GM18870 (cell line): ENCODE measurements around the gene KDM5C.

Experiments used
- ATAC-seq: cut with Tn5 transposase; IDR thresholded peaks from one replicate; pipeline ENCODE4 v1.9.1; 2021; ENCODE audit warnings: moderate library complexity; ENCODE audit not compliant: unreplicated experiment

Gene KDM5C

DNA sequence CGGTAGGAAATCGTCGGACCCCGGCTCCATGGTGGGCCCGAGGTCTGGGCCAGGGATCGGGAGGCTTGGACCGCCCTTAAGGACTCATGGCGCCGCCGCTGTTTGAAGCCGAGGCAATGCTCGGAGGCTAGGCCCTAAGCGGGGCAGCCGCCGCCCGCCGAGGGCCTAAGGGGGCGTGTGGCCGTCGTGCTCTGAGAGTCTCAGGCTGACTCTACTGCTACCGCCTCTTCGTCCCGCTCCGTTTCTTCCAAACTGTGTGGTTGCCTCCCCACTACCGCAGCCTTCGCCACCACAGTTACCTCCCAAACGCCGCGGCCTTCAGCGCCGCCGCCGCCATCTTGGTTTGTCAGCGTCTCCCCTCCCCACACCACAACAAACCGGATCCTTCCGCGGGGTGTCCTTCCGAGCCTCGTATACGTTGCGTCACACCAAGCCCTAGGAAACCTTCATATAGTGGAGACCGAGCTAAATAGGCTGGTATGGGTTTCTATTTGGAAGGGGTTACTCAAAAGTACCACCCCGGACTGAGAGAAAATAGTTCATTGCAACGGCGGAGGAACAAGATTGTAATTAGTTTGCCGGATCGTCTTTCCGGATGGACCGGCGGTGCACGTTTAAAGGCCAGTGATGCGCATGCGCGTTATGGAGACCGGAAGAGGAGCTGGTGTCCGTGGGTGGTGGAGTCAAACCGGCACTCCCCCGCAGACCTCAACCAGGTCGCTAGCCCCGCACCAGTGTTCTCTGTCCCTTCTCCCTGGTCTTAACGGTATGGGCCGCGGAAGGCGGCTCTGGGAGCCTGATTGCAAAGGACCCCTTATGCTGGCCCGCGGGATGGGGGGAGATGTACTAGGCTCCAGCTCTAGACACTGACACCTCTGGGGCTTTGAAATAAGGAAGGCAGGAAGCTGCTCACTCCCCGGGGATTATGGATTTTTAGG lies at the start of gene KDM5C:
Gene KDM5C (minus strand): TSS at position 348 of the 938 bp plus-strand sequence. CDS start 318 bp downstream, at position 30.
- peak; percentile 64 for ATAC-seq

DNA sequence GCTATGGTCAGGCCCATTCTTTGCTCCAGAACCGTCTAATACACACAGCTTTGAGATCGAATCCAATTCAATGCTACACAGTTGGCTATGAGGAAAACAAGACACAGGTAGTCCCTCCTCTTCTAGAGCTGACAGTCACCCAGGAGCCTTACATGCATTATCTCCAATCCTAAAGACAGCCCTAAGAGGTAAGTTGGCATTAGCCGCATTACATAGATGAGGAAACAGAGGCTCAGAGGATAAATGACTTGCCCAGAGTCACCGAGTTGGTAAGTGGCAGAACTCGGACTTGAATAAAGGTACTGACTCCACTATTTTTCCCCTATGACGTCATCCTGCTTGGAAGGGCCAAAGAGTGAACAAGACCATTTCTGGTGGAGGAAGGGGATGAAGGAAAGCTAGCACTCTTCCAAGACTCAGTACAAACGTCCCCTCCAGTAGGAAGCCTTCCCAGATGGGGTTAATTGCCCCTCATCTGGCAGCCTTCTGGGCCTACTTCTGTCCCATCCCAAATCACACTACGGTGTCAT lies 47.9 kb upstream of the KDM5C start:
- no peak for ATAC-seq

DNA sequence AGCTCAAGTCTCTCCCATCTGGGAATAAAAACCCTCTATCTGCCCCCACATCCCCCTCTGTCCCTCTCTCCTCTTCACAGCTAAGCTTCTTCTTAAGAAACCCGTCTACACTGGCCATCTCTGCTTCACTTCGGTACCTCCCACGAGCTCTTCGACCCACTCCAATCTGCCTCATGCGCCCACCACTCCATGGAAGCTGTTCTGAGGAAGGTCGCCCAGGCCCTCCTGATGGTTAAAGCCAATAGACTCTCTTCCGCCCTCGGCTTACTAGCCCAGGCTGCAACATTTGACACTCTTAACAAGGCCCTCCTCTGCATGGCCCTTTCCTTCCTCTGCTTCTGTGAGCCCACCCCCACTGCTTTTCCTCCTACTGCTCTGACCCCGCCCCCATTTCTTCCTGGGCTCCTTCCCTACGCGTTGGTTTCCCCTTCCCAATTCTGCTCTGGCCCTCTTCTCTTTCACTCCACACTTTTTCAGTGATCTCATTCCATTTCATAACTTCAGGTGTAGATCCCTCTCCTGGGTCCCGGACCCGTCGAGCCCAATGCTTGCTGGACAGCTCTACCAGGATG lies 44.6 kb upstream of the KDM5C start:
- ATAC-seq, result no peak

DNA sequence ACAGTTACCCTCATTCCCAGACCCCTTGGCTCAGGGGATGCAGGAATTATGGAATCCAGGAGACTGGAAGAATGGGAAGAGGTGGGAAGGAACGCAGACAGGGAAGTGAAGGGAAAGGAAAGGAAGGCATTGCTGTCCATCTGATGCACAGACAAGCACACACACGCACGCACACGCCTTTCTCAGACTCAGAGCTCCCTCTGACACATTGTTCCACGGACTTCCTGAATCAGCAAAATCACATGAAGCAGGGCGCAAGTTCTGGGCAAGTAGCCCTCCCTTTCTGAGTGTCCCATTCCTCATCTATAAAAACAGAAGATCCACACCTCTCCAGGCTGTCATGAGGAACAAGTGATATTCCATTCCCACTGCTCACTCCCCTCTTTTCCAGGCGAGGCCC lies 43.2 kb upstream of the KDM5C start:
- ATAC-seq, result no peak

DNA sequence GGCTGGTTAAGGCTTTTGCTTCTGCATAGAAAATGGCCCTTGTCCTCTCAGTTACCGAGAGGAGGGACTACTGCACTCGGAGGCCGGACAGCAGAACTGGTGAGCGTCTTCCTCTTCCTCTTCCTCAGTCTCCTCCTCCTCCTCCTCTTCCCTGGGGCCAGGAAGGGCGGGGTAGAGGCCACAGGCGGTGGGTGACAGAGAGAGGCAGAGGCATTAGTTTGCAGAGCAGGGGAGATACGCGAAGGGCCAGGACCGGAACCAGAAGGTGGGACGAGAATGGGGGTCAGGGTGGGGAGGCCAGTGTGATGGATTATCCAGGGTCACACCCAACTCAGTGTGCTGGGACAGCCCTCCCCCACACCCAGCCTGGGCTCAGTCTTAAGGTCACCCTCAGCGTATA lies 41.9 kb upstream of the KDM5C start:
- no peak for ATAC-seq

DNA sequence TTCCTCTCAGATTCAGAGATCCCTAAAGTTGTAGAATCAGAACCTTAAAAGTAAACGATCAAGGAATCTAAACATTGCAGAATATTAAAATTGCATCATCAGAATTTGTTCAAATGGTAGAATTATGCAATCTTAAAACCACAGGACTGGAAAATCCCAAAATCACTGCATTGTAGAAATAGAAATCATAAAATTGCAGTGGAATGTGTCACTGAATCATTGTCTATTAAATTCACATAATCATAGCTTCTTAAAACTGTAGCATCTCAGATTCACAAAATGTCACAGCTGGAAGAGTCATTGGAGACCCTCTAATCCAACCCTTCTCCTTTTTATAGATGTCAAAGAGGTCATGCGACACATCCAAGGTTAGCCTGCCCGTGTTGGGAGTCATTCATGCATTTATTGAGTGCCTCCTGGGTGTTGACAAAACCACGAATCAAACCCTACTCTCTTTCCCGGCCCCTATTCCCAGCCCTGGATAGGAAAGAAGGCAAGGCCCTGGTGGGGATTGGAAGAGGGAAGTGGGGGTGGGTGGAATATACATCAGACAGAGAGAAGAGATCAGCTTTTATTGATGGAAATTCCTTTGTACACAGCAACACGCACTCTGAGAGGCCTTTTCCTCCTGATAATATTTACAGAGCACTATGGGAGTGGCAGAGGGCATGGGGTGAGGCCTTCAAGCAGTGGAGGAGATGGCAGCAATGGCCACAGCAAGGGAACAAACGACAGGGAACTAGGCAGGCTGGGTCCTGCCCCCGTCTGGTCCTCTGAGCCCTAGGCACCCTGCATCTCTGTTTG lies 41.0 kb upstream of the KDM5C start:
- no peak for ATAC-seq

DNA sequence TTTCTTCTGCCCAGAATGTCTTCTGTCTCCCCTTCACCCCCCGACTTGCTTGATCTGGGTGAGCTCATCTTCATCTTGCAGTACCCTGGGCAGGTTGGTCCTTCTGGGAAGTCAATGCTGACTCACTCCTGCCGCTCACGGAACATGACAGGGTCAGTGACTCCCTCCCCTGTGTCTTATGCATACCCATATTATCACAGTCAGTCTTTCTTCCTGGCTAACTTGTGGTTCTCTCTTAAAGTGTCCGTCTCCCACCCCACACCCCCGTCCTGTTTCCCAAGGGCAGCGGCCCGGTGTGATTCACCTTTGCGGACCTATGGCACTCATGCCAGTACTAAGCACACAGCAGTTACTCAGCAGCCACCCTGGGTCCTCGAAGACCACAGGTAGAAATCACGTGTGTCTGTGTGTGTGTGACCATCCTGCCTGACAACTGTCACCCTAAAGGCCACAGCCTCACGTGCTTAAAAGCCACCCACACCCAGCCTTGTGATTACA lies 38.6 kb upstream of the KDM5C start:
- ATAC-seq, result no peak

DNA sequence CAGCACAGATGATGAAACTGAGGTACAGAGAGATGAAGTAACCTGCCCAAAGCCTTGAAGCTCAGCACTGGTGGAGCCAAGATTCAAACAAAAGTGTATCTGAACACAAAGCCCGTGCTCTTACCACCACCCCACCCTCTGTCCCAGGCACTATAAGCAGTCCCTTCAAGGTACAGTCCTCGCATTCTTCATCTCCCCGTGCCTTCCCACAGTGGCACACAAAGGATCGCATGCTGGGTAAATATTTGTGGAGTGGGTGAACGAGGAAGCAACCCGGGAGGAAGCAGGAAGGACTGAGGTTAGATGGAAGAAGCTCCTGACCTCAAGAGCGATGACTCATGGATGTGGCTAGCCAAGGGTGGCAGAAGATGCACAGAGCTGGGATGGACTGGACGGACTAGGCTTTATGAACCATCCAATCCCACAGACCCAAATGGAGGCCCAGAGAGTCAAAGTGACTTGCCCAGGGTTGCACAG lies 37.9 kb upstream of the KDM5C start:
- ATAC-seq, result no peak

DNA sequence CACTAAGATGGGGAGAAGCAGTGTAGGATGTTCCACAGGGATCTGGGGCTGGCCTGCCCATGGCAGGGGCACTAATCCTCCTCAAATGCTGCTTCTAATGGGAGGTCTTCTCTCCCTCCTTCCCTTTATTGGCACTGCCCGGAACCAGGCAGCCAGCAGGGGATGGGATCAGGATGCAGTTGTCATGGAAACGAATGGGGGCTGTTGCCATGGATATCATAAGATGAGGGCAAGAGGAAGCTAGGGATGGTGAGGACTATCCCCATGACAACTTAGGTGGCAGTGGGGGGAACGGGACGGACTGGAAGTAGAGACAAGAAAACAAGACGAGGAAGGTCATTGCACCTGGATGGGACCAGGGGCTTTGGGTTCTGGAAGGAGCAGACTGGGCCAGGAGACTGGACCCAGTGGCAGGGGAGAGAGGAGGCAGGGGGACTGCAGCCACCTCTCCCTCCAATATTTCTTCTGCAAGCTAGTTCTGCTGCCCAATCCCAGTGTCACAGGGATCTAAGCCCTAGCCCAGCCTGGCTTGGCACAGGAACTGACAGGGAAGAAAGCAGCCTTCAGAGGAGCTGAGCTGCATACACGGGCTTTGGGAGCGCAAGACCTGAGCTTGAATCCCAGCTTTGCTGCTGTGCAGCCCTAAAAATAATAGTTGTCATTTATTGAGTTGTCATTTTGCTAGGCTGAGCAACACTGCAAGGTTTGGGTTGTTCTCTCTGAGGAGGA lies 37.3 kb upstream of the KDM5C start:
- no peak for ATAC-seq

DNA sequence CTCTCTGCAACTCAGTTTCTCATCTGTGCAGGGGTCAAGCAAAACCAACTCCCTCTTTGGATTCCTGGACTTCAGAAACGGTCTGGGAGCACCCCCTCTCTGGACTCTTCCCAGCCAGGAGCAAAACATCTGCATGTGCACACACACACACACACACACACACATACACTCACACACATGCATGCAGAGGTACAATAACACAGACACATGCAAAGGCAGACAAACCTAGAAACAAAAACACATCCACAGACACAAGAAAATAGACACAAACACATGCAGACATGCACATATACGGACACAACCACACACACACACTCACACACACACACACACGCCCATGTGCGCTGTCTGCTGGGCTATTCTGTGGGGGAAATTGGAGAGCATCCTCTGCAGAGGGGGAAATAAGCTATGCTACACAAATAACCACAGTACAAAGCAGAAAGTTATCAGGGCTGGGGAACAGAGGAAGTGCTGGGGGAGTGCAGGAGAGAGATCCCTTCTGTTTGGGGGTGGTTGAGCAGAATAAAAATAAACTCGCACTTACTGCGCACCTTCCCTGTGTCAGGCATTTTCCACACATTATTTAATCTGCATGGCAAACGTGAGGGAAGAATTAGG lies 36.5 kb upstream of the KDM5C start:
- no peak for ATAC-seq

DNA sequence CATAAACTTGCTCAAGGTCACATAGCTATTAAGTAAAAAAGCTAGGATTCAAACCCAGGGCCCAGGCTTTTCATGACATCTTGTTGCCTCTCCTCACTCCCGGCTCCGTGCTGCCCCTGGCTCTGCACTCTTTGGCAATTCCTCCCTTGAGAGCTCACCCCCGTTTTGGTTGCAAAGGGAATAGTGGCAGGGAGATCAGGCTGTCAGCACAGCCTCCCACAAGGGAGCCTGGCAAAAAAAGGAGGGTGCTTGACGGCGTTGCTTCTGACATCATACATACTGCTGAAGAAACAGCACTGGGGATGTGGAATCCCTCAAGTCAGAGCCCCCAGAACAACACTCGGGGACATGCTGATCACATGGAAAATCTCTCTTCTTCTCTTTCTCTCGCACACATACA lies 35.8 kb upstream of the KDM5C start:
- ATAC-seq, result no peak

DNA sequence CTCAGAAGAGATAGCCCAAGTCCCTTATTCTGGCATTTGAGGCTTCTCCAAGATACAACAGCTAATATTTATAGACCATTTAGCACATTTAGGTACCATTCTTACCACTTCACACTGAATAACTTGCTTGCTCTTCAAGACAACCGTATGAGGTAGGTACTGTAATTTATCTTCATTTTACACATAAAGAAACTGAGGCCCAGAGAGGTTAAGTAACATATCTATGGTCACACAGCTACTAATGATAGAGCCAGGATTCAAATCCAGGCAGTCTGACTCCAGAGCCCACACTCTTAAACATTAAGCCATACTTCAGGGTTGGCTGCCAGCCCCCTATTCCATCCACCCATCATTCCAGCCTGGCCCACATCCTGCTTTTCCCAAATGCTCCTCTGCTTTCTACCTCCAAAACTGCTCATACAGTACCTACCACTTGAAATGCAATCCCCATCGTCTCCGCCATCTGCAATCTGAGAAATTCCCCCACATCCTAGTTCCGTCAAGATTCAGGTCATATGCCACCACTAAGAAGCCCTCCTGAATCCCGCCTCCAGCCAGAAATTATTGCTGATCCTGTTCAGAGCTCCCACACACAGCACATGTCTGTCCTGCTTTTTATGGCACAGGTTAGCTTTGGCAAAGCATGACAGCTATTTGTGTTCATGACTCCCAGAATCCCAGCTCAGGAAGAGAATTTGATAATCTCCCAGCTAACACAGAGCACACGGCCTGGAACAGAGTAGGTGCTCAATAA lies 32.8 kb upstream of the KDM5C start:
- ATAC-seq, result no peak

DNA sequence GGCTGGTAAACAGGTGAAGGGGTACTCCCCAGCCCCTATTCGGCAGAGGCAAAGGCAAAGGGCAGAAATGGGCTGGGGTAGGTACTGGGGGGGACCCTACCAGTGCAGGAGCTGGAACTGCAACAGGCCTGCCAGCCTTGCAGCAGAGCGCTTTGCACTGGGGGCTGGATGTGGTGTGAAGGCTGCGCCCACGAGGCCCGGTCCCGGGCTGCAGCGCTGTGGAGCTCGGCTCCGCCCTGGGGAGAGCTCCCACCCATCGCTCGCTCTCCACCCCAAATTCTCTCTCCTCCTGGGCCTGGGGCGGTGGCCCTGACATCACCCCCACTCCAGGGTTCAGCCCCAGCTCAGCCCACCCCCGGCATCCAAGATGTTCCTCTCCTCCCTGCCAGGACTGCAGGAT lies 32.2 kb upstream of the KDM5C start:
- no peak for ATAC-seq

DNA sequence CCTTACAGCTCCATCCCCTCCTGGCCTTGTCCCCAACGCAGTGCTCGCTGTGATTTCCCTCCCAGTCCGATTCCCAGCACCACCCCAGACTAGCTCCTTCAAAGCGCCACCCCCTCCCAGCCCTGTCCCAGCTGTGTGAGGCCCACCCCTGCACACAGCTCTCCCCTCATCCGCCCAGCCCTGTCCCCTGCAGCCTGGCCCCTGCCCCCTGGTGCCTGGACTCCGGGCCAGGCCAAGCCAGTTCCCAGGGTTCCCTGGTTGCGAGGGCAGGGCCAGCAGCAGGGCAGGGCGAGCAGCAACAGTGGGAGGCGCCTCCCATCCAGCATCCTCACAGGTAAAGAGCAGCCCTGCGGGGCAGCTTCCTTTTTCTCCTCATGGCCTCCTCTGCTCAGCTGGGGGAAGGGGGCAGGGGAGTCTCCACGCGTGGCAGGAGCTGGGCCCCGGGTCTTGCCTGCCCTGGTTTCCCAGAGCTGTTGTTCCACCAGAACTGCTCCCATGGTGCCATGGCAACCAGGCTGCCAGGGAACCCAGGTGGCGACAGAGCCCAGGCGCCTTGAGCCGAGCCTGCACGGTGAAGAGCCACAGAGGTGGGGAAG lies 31.5 kb upstream of the KDM5C start:
- no peak for ATAC-seq

DNA sequence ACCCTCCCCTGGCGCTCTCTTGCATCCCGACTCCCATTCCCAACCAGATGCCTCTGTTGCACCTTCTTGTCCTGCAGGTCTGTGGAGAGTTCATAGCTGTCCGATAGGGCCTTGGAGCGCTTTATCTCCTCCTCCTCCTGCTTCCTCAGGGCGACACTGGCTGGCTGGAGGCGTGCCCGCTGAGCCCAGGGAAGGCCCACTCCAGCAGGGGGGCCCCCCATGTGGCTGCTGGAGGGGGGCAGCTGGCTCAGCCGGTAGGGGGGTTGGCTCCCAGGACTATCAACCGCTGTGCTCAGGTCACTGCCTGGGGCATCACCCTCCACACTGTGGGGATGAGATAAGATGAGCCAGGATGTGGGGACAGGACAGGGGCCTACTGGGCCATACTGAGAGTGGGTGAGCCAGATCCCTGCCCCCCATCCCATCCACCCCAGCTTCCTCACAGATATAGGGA lies 30.8 kb upstream of the KDM5C start:
- ATAC-seq, result no peak

DNA sequence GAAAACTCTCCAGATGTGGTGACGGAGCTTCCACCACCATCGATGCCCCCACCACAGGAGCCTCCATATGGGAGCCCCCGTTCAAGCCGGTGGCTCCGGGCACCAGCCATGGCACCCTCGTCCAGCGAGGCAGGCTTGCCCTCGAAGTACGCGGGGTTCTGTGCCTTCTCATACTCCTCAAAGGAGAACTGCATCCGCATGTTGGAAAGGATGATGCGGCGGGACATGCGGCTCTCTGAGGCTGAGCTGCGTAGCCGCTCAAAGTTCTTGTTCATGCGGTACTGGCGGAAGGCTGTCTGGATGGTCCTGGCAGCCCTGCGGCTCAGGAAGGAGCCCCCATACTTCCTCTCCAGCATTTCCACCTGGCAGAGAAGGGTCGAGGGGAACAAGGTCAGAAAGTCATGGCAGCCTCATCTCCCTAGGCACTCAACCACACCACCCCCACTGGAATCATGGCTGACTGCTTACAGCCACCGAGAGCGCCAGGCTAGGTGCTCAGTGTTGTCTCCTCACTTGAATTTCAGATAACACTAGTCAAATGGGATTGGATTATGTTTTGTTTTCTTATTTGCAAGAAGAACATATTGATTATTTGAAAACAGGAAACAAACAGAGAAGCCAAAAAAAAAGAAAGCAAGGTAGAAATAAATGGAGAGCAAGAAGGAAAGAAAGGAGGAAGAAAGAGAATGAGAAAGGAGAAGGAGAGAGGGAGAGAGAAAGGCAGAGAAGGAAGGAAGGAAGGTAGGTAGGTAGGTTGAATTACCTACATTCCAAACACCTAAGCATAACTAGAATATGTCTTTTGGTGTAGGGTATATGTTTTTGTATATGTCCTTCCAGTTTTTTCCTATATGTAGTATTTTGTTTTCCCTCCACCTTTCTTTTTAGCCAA lies 29.8 kb upstream of the KDM5C start:
- no peak for ATAC-seq

DNA sequence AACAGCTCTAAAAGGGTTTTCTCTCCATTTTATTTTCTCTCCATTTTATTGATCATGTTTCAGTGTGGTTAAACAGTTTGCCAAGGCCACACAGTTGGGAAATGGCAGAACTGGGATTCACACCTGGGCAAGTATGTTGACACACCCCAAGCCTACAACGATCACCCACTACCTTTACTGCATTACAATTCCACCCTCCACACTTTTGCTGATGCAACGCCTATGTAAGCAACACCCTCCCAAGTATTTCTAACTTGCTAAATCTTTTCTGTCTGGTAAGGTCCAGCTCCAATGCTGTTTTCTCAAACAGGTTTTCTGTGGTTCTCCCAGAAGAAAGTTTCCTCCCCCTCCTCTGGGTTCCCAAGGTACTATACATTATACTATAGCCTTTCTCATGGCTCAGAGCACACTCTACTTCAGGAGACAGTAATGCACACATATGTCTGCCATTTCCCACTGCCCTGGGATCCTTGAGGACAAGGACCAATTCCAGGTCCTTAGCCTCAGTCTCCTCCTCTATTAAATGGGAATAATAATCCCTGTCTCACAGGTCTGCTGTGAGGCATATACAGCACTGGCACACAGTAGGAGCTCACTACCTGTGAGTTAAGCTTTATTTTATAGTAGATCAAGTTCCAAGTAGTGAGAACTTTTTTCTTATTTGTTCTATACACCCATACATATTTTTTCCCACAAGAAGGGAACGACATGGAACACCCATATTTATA lies 28.4 kb upstream of the KDM5C start:
- no peak for ATAC-seq
